SK-N-SH treated with all-trans-retinoic acid at 6 μM for 48 hours (cell line): ENCODE results near the gene TBX5.

Source experiments
- ARNTL ChIP-seq: fragments of 450-650 bp; formaldehyde crosslinking; IDR thresholded peaks from 2 replicates; pipeline ENCODE4 v1.5.0; 2020; ENCODE audit warnings: low read depth, mild to moderate bottlenecking, moderate library complexity, borderline replicate concordance
- CSRNP3 ChIP-seq: fragments of 250-450 bp; sonication (Bioruptor Pico); IDR thresholded peaks from 2 replicates; pipeline ENCODE4 v1.5.1; 2021; ENCODE audit warnings: mild to moderate bottlenecking, moderate library complexity
- PATZ1 ChIP-seq: fragments of 250-450 bp; sonication (Bioruptor Pico); IDR thresholded peaks from 2 replicates; pipeline ENCODE4 v1.8.0; 2020; ENCODE audit warnings: mild to moderate bottlenecking, moderate library complexity, borderline replicate concordance
- ZFP3 ChIP-seq: fragments of 250-450 bp; sonication (Bioruptor Pico); IDR thresholded peaks from 2 replicates; pipeline ENCODE4 v1.5.0; 2020; ENCODE audit warnings: mild to moderate bottlenecking, moderate library complexity
- ZNF70 ChIP-seq: fragments of 450-650 bp; formaldehyde crosslinking; IDR thresholded peaks from 2 replicates; pipeline ENCODE4 v1.5.0; 2020; ENCODE audit warnings: mild to moderate bottlenecking, moderate library complexity

- TF ChIP-seq PATZ1 (CRISPR knock-in tag) = no peak
- TF ChIP-seq CSRNP3 (CRISPR knock-in tag) = no peak
- no peak for TF ChIP-seq ZNF70 (CRISPR knock-in tag)
- TF ChIP-seq ZFP3 (CRISPR knock-in tag) = no peak
- no peak for TF ChIP-seq ARNTL (CRISPR knock-in tag)
Observed at GRCh38 chr12:114318984-114319383, 87.0 kb downstream of the TBX5 start.
